Endothelial cell of umbilical vein (primary cell): ENCODE data around the gene SIGLEC10.

Experiments
- EZH2 ChIP-seq: IDR thresholded peaks from 2 replicates; pipeline ENCODE4 v1.6.1; 2012; ENCODE audit warnings: borderline replicate concordance, low read depth, mild to moderate bottlenecking, moderate library complexity, low read length, inconsistent platforms; ENCODE audit not compliant: severe bottlenecking
- FOS ChIP-seq: IDR thresholded peaks from 2 replicates; pipeline ENCODE4 v1.6.1; 2011; ENCODE audit warnings: mild to moderate bottlenecking, low read length, moderate library complexity, borderline replicate concordance; ENCODE audit not compliant: insufficient read depth
- JUN ChIP-seq: IDR thresholded peaks from 2 replicates; pipeline ENCODE4 v1.6.1; 2011; ENCODE audit warnings: borderline replicate concordance, low read depth; ENCODE audit not compliant: insufficient read length, insufficient read depth
- POLR2A ChIP-seq: IDR thresholded peaks from 2 replicates; pipeline ENCODE4 v1.6.1; 2012; ENCODE audit warnings: low read depth, mild to moderate bottlenecking, control low read depth, low read length
- POLR2AphosphoS5 ChIP-seq: IDR thresholded peaks from 2 replicates; pipeline ENCODE4 v1.6.1; 2012; ENCODE audit warnings: low read depth, mild to moderate bottlenecking, control low read depth, low read length, moderate library complexity; ENCODE audit not compliant: insufficient read depth
- TF ChIP-seq, protein P1 (sequence below), 2 donors: IDR thresholded peaks; 1 replicate in 1 of 2; 2 replicates in 1 of 2; pipeline ENCODE4 v1.5.1; 2011; ENCODE audit warnings: low read length in 2 of 2, mild to moderate bottlenecking in 2 of 2, moderate library complexity in 2 of 2, control low read depth in 1 of 2, inconsistent platforms in 1 of 2, low read depth in 1 of 2; ENCODE audit not compliant: insufficient read depth in 1 of 2; ENCODE audit errors: extremely low read depth in 1 of 2
- TF ChIP-seq, protein P2 (sequence below): IDR thresholded peaks from 2 replicates; pipeline ENCODE4 v1.6.1; 2011; ENCODE audit not compliant: insufficient read depth, insufficient read length

DNA sequence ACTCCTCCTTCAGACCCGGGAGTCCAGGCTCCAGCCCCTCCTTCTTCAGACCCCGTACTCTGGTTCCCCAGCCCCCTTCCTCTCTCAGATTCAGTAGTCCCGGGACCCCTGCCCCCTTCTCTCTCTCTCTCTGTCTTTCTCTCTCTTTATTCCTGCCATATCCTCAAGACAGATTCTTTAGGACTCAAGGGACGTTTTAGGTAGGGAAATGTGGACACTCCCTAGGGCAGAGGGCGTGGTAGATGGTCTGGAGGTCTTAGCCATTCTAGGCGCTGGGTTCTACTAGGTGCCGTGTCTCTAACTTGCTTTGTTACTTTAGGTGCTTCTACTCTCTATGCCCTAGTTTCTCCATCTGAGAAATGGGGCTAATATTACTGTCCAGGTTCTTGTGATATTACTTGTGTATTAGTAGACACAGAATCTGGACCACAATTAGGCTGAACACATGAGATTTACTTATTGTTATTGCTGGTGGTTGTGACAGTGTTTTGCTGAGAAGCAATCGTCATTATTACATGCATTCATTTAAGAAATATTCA lies 26.3 kb downstream of the SIGLEC10 start:
- no peak for TF ChIP-seq EZH2
- TF ChIP-seq POLR2A = no peak
- TF ChIP-seq POLR2AphosphoS5 = no peak
- TF ChIP-seq, protein P1, sequence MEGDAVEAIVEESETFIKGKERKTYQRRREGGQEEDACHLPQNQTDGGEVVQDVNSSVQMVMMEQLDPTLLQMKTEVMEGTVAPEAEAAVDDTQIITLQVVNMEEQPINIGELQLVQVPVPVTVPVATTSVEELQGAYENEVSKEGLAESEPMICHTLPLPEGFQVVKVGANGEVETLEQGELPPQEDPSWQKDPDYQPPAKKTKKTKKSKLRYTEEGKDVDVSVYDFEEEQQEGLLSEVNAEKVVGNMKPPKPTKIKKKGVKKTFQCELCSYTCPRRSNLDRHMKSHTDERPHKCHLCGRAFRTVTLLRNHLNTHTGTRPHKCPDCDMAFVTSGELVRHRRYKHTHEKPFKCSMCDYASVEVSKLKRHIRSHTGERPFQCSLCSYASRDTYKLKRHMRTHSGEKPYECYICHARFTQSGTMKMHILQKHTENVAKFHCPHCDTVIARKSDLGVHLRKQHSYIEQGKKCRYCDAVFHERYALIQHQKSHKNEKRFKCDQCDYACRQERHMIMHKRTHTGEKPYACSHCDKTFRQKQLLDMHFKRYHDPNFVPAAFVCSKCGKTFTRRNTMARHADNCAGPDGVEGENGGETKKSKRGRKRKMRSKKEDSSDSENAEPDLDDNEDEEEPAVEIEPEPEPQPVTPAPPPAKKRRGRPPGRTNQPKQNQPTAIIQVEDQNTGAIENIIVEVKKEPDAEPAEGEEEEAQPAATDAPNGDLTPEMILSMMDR (IDR thresholded peaks at IDR 0.05; ENCODE audit: extremely low read depth in 1 of 2, insufficient read depth in 1 of 2, low read depth in 1 of 2, low read length in 2 of 2) = no peak
- TF ChIP-seq JUN = no peak
- TF ChIP-seq FOS = no peak
- TF ChIP-seq, protein P2, sequence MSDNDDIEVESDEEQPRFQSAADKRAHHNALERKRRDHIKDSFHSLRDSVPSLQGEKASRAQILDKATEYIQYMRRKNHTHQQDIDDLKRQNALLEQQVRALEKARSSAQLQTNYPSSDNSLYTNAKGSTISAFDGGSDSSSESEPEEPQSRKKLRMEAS = no peak
